GM23338 (cell line): Measurements from ENCODE around the gene PARP3. TPM values are rescaled to one million over a fixed set of nuclear protein-coding genes. Genes with fewer than 3 reads are reported as not detected.

Experiments
- ATAC-seq: fragments of 200-7000 bp; cut with Tn5 transposase; 3 replicates; pipeline ENCODE4 v1.9.1; 2020
- DNase-seq: peaks from one replicate; pipeline ENCODE4 v3.0.0-alpha.2; 2015; ENCODE audit warnings: low spot score
- H2AFZ ChIP-seq: fragments of 200-600 bp; sonication (generic); 2 replicates; pipeline ENCODE4 v1.8.0; 2016; ENCODE audit warnings: antibody characterized with exemption, mild to moderate bottlenecking, moderate library complexity
- H3F3A ChIP-seq: fragments of 200-600 bp; sonication (generic); replicated peaks from 2 replicates; pipeline ENCODE4 v1.8.0; 2017; ENCODE audit warnings: antibody characterized with exemption, mixed run types, low read depth
- H3K27ac ChIP-seq: fragments of 200-600 bp; sonication (generic); 2 replicates; pipeline ENCODE4 v1.6.1; 2016; ENCODE audit warnings: low read depth
- H3K27me3 ChIP-seq: fragments of 200-600 bp; sonication (generic); 2 replicates; pipeline ENCODE4 v1.8.0; 2016; ENCODE audit warnings: mild to moderate bottlenecking, mixed run types, moderate library complexity; ENCODE audit not compliant: insufficient read depth
- H3K36me3 ChIP-seq: fragments of 200-600 bp; sonication (generic); 2 replicates; pipeline ENCODE4 v1.8.0; 2016; ENCODE audit warnings: mild to moderate bottlenecking; ENCODE audit not compliant: insufficient read depth
- H3K4me1 ChIP-seq: fragments of 200-600 bp; sonication (generic); 2 replicates; pipeline ENCODE4 v1.8.0; 2016; ENCODE audit warnings: mild to moderate bottlenecking, moderate library complexity; ENCODE audit not compliant: insufficient read depth
- H3K4me2 ChIP-seq: fragments of 200-600 bp; sonication (generic); 2 replicates; pipeline ENCODE4 v1.7.1; 2017; ENCODE audit warnings: mixed run types
- H3K4me3 ChIP-seq: fragments of 200-600 bp; sonication (generic); 2 replicates; pipeline ENCODE4 v1.6.1; 2016; ENCODE audit warnings: mixed run types
- H3K79me2 ChIP-seq: fragments of 200-600 bp; sonication (generic); replicated peaks from 2 replicates; pipeline ENCODE4 v1.8.0; 2017; ENCODE audit warnings: mild to moderate bottlenecking; ENCODE audit not compliant: insufficient read depth
- H3K9me2 ChIP-seq: fragments of 200-600 bp; sonication (generic); 2 replicates; pipeline ENCODE4 v1.8.0; 2017; ENCODE audit not compliant: insufficient read depth
- H4K20me1 ChIP-seq: fragments of 200-600 bp; sonication (generic); replicated peaks from 2 replicates; pipeline ENCODE4 v1.8.0; 2017; ENCODE audit warnings: mild to moderate bottlenecking; ENCODE audit not compliant: insufficient read depth
- H3K27ac Mint-ChIP-seq: 2 replicates; pipeline ENCODE4 v1.8.0; 2020; ENCODE audit warnings: inconsistent platforms, mild to moderate bottlenecking, moderate library complexity, mixed read lengths
- H3K27me3 Mint-ChIP-seq: 3 replicates; pipeline ENCODE4 v1.8.0; 2022; ENCODE audit warnings: low read depth, mild to moderate bottlenecking, moderate library complexity, mixed read lengths, inconsistent platforms; ENCODE audit not compliant: insufficient read depth, poor library complexity
- H3K36me3 Mint-ChIP-seq: 3 replicates; pipeline ENCODE4 v1.8.0; 2021; ENCODE audit warnings: low read depth, mild to moderate bottlenecking, inconsistent platforms, moderate library complexity, mixed read lengths
- H3K4me1 Mint-ChIP-seq: 3 replicates; pipeline ENCODE4 v1.8.0; 2020; ENCODE audit warnings: mild to moderate bottlenecking, inconsistent platforms, mixed read lengths
- H3K4me3 Mint-ChIP-seq: 3 replicates; pipeline ENCODE4 v1.8.0; 2021; ENCODE audit warnings: moderate library complexity, mild to moderate bottlenecking, inconsistent platforms, mixed read lengths
- H3K9me3 Mint-ChIP-seq: 3 replicates; pipeline ENCODE4 v1.8.0; 2020; ENCODE audit warnings: moderate library complexity, mild to moderate bottlenecking, inconsistent platforms, mixed read lengths
- CREB1 ChIP-seq: fragments of 250-450 bp; sonication (Bioruptor Pico); IDR thresholded peaks from 2 replicates; pipeline ENCODE4 v1.5.0; 2020; ENCODE audit warnings: low read depth, mild to moderate bottlenecking, moderate library complexity
- CTCF ChIP-seq, 2 experiments: fragments of 200-600 bp in 1 of 2; sonication (generic) in 1 of 2; conservative IDR thresholded peaks; 2 replicates each; pipeline versions ENCODE4 v1.5.1 to v1.6.1; 2016 to 2017; ENCODE audit warnings: antibody characterized with exemption in 2 of 2, low read depth in 2 of 2, mild to moderate bottlenecking in 2 of 2, moderate library complexity in 1 of 2
- EZH2 ChIP-seq: fragments of 200-600 bp; sonication (generic); IDR thresholded peaks from one replicate; pipeline ENCODE4 v1.8.0; 2017; ENCODE audit warnings: antibody characterized with exemption, mild to moderate bottlenecking, low read depth; ENCODE audit not compliant: unreplicated experiment
- EZH2phosphoT487 ChIP-seq: fragments of 200-600 bp; sonication (generic); IDR thresholded peaks from one replicate; pipeline ENCODE4 v1.8.1; 2018; ENCODE audit warnings: antibody characterized with exemption; ENCODE audit not compliant: unreplicated experiment
- JUNB ChIP-seq: IDR thresholded peaks from one replicate; pipeline ENCODE4 v1.6.1; 2016; ENCODE audit warnings: antibody characterized with exemption; ENCODE audit not compliant: unreplicated experiment
- ZNF114 ChIP-seq: fragments of 250-450 bp; sonication (Bioruptor Pico); IDR thresholded peaks from 2 replicates; pipeline ENCODE4 v1.5.0; 2020; ENCODE audit warnings: mild to moderate bottlenecking, moderate library complexity
- ZNF462 ChIP-seq: fragments of 250-450 bp; sonication (Bioruptor Pico); IDR thresholded peaks from 2 replicates; pipeline ENCODE4 v1.5.0; 2020; ENCODE audit warnings: mild to moderate bottlenecking, moderate library complexity
- polyA plus RNA-seq: library from polyadenylated mRNA; unstranded; fragments of >200 nt; fragmentation: Nextera tagmentation; extraction: Ambion mirVana; gene quantifications from 2 replicates; pipeline ENCODE4 v1.2.1, GENCODE V29; 2016
- total RNA-seq: library from RNA; depleted of rRNA; stranded (reverse); fragments of >200 nt; shearing (Covaris generic); gene quantifications from 2 replicates; pipeline ENCODE4 v1.2.3, GENCODE V29; 2014

PARP3 gene
- total and polyA plus RNA-seq, 2 experiments from 2014 or later, result 0.76 to 1.1 TPM

GRCh38 chr3:51953445-51953844 lies 11.3 kb downstream of the PARP3 start (continued):
- TF ChIP-seq ZNF462 (no peak), CTCF (conservative IDR thresholded peaks at IDR 0.05; ENCODE audit: low read depth in 2 of 2) (no peak), EZH2phosphoT487 (no peak), ZNF114 (no peak)

- DNase-seq (no peak), ATAC-seq (no peak)
- Histone ChIP-seq H3K36me3 (no peaks in the 10 kb centered on the region), H3K27me3 (peaks cover 60% of the 10 kb centered on the region), H2AFZ (no peak overlapping the region), H3F3A (0 out of 2 replicates have a peak, but pooled peaks cover 5% of the 10 kb centered on the region), H3K27ac (no peak overlapping the region), H3K4me3 (no peak overlapping the region), H3K79me2 (no peaks in the 10 kb centered on the region), H3K9me2 (no peaks in the 10 kb centered on the region), H3K4me2 (no peak overlapping the region), H4K20me1 (no peaks in the 10 kb centered on the region; the same call in 1 of the 2 replicates), H3K4me1 (no peaks in the 10 kb centered on the region; the same call in 1 of the 2 replicates)
- no peaks in the 10 kb centered on the region for H3K9me3 Mint-ChIP-seq
- H3K4me1 Mint-ChIP-seq, result peaks cover 2% of the 10 kb centered on the region; the same call in 2 of the 3 replicates
- TF ChIP-seq JUNB, result no peak
- TF ChIP-seq ZNF462, result no peak
- TF ChIP-seq EZH2, result no peak
- TF ChIP-seq CREB1 (CRISPR knock-in tag), result no peak
- no peak overlapping the region for H3K27ac Mint-ChIP-seq
- H3K27me3 Mint-ChIP-seq, result peaks cover 48% of the 10 kb centered on the region
- H3K4me3 Mint-ChIP-seq, result no peak overlapping the region; the same call in 2 of the 3 replicates
- peaks cover 3% of the 10 kb centered on the region; the same call in 1 of the 3 replicates for H3K36me3 Mint-ChIP-seq
These were observed 11.9 kb downstream of the PARP3 start for GRCh38 chr3:51954105-51954504.
